Peyer's patch (tissue), 4 donors: Measurements from ENCODE around the gene UNC13C. TPM values are rescaled to one million over a fixed set of nuclear protein-coding genes. Genes with fewer than 3 reads are reported as not detected.
"Not testable (repeated sequence)": the region's sequence is repeated elsewhere in the genome, so short reads cannot be mapped to it uniquely, and the experiment has no call there.

Source experiments
- DNase-seq, 3 donors: peaks; one replicate each; pipeline ENCODE4 v3.0.0-alpha.2; 2017 to 2019
- H3K27ac ChIP-seq, 4 donors: fragments of 200-600 bp; sonication (generic); one replicate each; pipeline ENCODE4 v1.5.1; 2016 to 2019
- H3K27me3 ChIP-seq, 2 donors: fragments of 200-600 bp; sonication (generic); one replicate each; pipeline ENCODE4 v1.5.1; 2019
- H3K36me3 ChIP-seq, 3 donors: fragments of 200-600 bp; sonication (generic); one replicate each; pipeline ENCODE4 v1.5.1; 2016 to 2019
- H3K4me1 ChIP-seq, 4 donors: fragments of 200-600 bp; sonication (generic); one replicate each; pipeline ENCODE4 v1.5.1; 2016 to 2019
- H3K4me3 ChIP-seq, 4 donors: fragments of 200-600 bp; sonication (generic); 1 replicate in 3 of 4; 2 replicates in 1 of 4; pipeline ENCODE4 v1.5.1; 2016 to 2019; ENCODE audit warnings: mild to moderate bottlenecking in 1 of 4
- H3K9me3 ChIP-seq, 4 donors: fragments of 200-600 bp; sonication (generic); one replicate each; pipeline ENCODE4 v1.5.1; 2016 to 2019; ENCODE audit warnings: mild to moderate bottlenecking in 1 of 4
- POLR2A ChIP-seq, 2 donors: fragments of 450-650 bp; IDR thresholded peaks; one replicate each; pipeline ENCODE4 v1.5.1; 2017; ENCODE audit warnings: antibody characterized with exemption in 2 of 2, mild to moderate bottlenecking in 2 of 2, moderate library complexity in 2 of 2
- total RNA-seq, 4 donors: library from RNA; depleted of rRNA; stranded (reverse); fragments of >200 nt; gene quantifications; one replicate each; pipeline ENCODE4 v1.1.0, GENCODE V29; 2016
- TF ChIP-seq, protein P1 (sequence below), 6 experiments: fragments of 450-650 bp in 4 of 6; fragments of 200-600 bp in 2 of 6; sonication (generic) in 1 of 6; IDR thresholded peaks; one replicate each; pipeline ENCODE4 v1.5.1; 2017 to 2019; ENCODE audit warnings: antibody characterized with exemption in 6 of 6, mild to moderate bottlenecking in 3 of 6, moderate library complexity in 1 of 6

The UNC13C gene
- total RNA-seq: 1 to 10 TPM in 1 of 4 donors, under 1 TPM in 3; under 0.01 to 3.3 (median 0.35) TPM

DNA sequence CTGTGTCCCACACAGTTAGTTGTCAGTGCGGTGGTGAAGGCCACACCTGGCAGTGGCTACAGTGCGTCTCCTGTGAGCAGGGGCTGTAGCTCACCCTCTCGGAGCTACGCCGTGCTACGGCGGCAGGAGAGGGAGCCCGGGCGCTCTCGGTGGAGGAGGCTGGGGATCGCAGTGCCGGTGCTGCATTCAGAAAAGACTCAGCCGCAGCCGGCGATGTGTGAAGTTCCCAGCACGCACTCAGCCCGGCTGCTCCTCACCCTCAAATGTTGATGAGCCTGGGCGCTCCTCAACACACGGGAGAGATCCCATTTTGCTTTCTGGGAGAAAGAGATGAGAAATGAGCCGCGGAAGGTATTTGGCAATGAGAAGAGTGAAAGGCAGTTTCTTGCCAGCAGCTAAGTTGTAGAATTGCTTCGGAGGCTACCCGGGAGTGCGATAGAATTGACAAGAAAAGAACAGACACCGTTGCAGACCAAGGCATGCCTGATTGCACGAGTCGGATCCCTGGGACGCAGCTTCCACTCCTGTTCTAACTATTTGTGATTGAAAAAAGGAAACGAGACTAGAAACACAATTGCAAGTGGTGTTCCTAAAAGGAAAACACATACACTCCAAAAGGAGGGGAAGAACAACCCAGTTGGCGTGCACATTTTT, at the start of gene UNC13C:
UNC13C (plus strand) TSS at position 189 of the 654 bp plus-strand sequence. CDS start 34,463 bp downstream, outside the sequence.
- Histone ChIP-seq H3K4me3 (peak within 1 kb of the TSS in 2 of 4 donors; percentile 8 to 35), H3K27ac (peak within 1 kb of the TSS in 1 of 4 donors; percentile 24), H3K4me1 (no peaks in the 10 kb centered on the region)

DNA sequence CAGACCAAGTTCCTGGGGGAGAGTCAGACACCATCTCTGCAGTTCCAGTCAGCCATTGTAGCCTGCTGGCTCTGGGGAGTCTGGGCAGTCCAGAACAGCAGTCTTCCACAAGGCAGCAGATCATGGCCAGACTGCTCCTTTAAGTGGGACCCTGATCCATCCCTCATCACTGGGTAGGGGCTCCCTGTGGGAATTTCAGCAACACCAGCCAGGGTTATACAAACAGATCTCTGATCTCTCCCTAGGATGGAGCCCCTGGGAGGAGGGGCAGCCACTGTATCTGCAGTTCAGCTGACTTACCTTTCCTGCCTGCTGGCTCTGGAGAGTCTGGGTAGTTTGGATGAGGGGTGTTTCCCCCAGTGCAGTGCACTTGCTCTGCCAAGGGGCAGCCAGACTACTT, 42.1 kb upstream of the UNC13C start:
- no peaks in the 10 kb centered on the region for H3K36me3 ChIP-seq
- no peak overlapping the region for H3K27ac ChIP-seq
- no peaks in the 10 kb centered on the region for H3K27me3 ChIP-seq
- H3K4me3 ChIP-seq: no peak overlapping the region
- no peaks in the 10 kb centered on the region for H3K4me1 ChIP-seq
- peaks cover 0 to 5% (median 0%) of the 10 kb centered on the region in 4 donors for H3K9me3 ChIP-seq
- DNase-seq: no peak
- no peak for TF ChIP-seq POLR2A (IDR thresholded peaks at IDR 0.05)
- TF ChIP-seq, protein P1, sequence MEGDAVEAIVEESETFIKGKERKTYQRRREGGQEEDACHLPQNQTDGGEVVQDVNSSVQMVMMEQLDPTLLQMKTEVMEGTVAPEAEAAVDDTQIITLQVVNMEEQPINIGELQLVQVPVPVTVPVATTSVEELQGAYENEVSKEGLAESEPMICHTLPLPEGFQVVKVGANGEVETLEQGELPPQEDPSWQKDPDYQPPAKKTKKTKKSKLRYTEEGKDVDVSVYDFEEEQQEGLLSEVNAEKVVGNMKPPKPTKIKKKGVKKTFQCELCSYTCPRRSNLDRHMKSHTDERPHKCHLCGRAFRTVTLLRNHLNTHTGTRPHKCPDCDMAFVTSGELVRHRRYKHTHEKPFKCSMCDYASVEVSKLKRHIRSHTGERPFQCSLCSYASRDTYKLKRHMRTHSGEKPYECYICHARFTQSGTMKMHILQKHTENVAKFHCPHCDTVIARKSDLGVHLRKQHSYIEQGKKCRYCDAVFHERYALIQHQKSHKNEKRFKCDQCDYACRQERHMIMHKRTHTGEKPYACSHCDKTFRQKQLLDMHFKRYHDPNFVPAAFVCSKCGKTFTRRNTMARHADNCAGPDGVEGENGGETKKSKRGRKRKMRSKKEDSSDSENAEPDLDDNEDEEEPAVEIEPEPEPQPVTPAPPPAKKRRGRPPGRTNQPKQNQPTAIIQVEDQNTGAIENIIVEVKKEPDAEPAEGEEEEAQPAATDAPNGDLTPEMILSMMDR (IDR thresholded peaks at IDR 0.05): no peak

More for the DNA sequence above, at the start of gene UNC13C:
- Histone ChIP-seq H3K36me3 (no peaks in the 10 kb centered on the region), H3K9me3 (no peaks in the 10 kb centered on the region), H3K27me3 (no peaks in the 10 kb centered on the region)
- DNase-seq: no peak
- no peak for TF ChIP-seq POLR2A (IDR thresholded peaks at IDR 0.05)
- TF ChIP-seq, protein P1 (IDR thresholded peaks at IDR 0.05): no peak

DNA sequence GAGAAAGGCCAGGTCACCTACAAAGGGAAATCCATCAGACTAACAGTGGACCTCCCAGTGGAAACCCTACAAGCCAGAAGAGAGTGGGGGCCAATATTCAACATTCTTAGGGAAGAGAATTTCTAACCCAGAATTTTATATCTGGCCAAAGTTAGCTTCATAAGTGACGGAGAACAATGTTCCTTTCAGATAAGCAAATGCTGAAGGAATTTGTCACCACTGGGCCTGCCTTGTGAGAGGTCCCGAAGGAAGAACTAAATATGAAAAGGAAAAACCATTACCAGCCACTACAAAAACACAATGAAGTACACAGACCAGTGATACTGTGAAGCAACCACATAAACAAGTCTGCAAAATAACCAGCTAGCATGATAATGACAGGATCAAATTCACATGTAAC, 40.6 kb upstream of the UNC13C start:
- not testable (repeated sequence) for H3K4me3 ChIP-seq

DNA sequence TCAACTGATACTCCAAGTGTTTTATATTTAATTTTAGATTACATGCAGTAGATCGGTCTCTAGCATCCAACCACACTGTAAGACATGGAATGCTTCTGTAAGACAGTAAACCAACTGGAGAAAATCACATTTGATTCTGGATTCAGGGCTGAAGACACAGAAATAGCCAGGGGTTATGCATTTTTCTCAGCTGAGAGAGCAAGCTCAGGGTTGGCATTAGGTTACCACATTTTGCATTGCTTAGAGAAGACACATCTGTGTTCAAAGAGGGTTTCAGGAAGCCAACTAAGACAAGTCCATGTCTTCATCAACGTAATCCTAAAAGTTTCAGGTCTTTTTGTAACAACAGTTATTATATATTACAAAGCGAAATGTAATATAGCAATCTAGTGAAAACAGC, 27.7 kb upstream of the UNC13C start:
- no peak for DNase-seq
- Histone ChIP-seq H3K36me3 (no peaks in the 10 kb centered on the region), H3K27me3 (no peaks in the 10 kb centered on the region), H3K27ac (no peak overlapping the region), H3K9me3 (no peaks in the 10 kb centered on the region), H3K4me3 (no peak overlapping the region), H3K4me1 (no peaks in the 10 kb centered on the region)
- TF ChIP-seq POLR2A (IDR thresholded peaks at IDR 0.05): no peak
- TF ChIP-seq, protein P1 (IDR thresholded peaks at IDR 0.05): no peak

More for the DNA sequence above, 40.6 kb upstream of the UNC13C start:
- H3K9me3 ChIP-seq, H3K36me3 ChIP-seq, H3K27me3 ChIP-seq, DNase-seq, H3K27ac ChIP-seq, H3K4me1 ChIP-seq: not testable (repeated sequence)

DNA sequence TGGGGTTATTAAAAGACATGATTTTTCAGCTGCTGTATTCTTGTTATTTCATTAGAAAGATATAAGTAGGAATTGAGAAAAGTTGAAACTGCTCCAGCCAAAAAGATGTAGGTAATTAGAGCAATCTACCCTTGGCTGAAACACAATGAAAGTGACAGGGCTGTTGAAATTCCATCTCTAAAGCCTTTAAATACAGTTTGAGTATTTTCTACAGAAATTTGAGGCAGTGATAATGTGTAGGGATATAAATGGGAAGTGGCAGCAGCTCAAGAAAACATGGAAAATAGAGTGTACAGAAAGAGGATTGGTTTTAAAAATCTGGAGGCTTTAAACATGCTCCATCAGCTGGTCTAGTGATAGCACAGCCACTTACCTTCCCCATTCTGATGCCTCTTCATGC, 22.8 kb upstream of the UNC13C start:
- H3K36me3 ChIP-seq: no peaks in the 10 kb centered on the region
- no peak for TF ChIP-seq POLR2A (IDR thresholded peaks at IDR 0.05)
- TF ChIP-seq, protein P1 (IDR thresholded peaks at IDR 0.05): no peak
- H3K4me1 ChIP-seq: no peaks in the 10 kb centered on the region
- no peak for DNase-seq
- H3K27ac ChIP-seq: no peak overlapping the region
- no peak overlapping the region for H3K4me3 ChIP-seq
- no peaks in the 10 kb centered on the region for H3K9me3 ChIP-seq
- no peaks in the 10 kb centered on the region for H3K27me3 ChIP-seq

DNA sequence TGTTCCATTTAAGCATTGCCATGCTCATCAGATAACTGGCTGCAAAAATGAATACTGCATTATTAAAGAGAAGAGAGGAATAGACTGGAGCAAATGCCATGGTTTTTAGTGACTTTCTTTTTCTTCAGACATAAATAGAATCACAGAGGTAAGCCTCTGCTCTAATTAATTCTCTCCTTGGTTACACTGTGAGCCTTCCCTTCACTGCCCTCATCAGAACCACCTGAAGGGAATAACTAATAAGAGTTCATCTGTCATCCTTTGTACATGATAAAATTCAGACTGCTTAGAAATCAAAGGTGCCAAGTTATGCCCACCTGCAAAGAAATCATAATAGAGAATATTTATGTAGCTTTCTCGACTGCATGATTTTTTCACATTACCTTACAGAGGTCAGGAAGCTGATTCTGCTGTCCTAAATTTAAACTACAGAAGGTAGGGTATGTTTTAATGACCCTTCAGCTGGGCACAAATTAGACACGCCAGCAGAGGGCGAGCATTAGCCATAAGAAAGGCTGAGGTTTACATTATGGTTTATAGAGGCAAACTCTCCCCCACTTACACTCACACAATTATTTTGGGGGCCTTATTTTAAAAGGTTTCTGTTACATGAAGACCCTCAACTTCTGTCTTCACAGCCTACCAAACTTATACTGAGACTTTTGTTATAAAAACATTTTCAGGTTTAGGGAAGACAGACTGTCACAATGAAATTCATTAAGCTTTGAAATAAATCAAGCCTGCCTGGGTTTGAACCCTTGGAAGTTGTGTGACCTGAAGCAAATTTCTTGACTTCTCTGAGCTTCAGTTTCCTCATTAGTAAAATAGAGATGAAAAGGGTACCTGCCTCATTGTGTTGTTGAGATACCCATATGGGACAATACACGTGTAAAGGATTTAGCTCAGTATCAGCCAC, 15.3 kb upstream of the UNC13C start:
- H3K4me1 ChIP-seq: no peaks in the 10 kb centered on the region
- H3K27ac ChIP-seq: no peak overlapping the region
- no peaks in the 10 kb centered on the region for H3K36me3 ChIP-seq
- TF ChIP-seq POLR2A (IDR thresholded peaks at IDR 0.05): no peak
- TF ChIP-seq, protein P1 (IDR thresholded peaks at IDR 0.05): peak in 3 of 6 experiments; percentile 17 to 39 (median 28)
- DNase-seq: peak in 1 of 3 donors; percentile 44
- no peaks in the 10 kb centered on the region for H3K27me3 ChIP-seq
- H3K9me3 ChIP-seq: no peaks in the 10 kb centered on the region
- H3K4me3 ChIP-seq: no peak overlapping the region
